ENCODE results near the gene KSR1. TPM values are rescaled to one million over a fixed set of nuclear protein-coding genes. Genes with fewer than 3 reads are reported as not detected.

The KSR1 gene
- total RNA-seq, 2 donors from 2014 or later: 13.9 to 16.5 TPM

- H3K27ac ChIP-seq: no peak overlapping the region
- intact Hi-C loops (cut with DNase I): loop anchor here (10.0 kb wide), 1 partner anchor 112 kb away; no protein-coding TSS in a partner anchor
- TF ChIP-seq CTCF (IDR thresholded peaks at IDR 0.05): no peak
Observed at GRCh38 chr17:27452828-27453227, 3.4 kb upstream of the KSR1 start.

GRCh38 chr17:27453471-27453870, 2.8 kb upstream of the KSR1 start:
- no peaks in the 10 kb centered on the region for H3K36me3 ChIP-seq
- no peaks in the 10 kb centered on the region for H3K9me3 ChIP-seq
- TF ChIP-seq CTCF (IDR thresholded peaks at IDR 0.05): no peak
- no peaks in the 10 kb centered on the region for H3K4me1 ChIP-seq
- no peak overlapping the region for H3K9ac ChIP-seq (ENCODE audit: low read depth in 2 of 2, low read length in 2 of 2)
- no peak overlapping the region for H3K27ac ChIP-seq
- intact Hi-C loops (cut with DNase I): loop anchor here (10.0 kb wide), 1 partner anchor 111 kb away; no protein-coding TSS in a partner anchor
- DNase-seq: no peak
- no peaks in the 10 kb centered on the region for H3K27me3 ChIP-seq
- no peak overlapping the region for H3K4me3 ChIP-seq

More at GRCh38 chr17:27452828-27453227, 3.4 kb upstream of the KSR1 start:
- Histone ChIP-seq H3K36me3 (no peaks in the 10 kb centered on the region), H3K4me3 (no peak overlapping the region), H3K9ac (ENCODE audit: low read depth in 2 of 2, low read length in 2 of 2) (no peak overlapping the region), H3K27me3 (no peaks in the 10 kb centered on the region), H3K9me3 (no peaks in the 10 kb centered on the region), H3K4me1 (no peaks in the 10 kb centered on the region)
- DNase-seq: no peak

GRCh38 chr17:27454089-27454488, 2.2 kb upstream of the KSR1 start:
- Histone ChIP-seq H3K27me3 (no peaks in the 10 kb centered on the region), H3K9me3 (no peaks in the 10 kb centered on the region), H3K4me1 (no peaks in the 10 kb centered on the region), H3K9ac (ENCODE audit: low read depth in 2 of 2, low read length in 2 of 2) (no peak overlapping the region), H3K36me3 (no peaks in the 10 kb centered on the region), H3K4me3 (no peak overlapping the region), H3K27ac (no peak overlapping the region)
- DNase-seq: no peak
- TF ChIP-seq CTCF (IDR thresholded peaks at IDR 0.05): no peak
- intact Hi-C loops (cut with DNase I): loop anchor here (10.0 kb wide), 1 partner anchor 111 kb away; no protein-coding TSS in a partner anchor

- Histone ChIP-seq H3K27me3 (no peaks in the 10 kb centered on the region), H3K4me3 (peak overlapping the region; percentile 88), H3K4me1 (no peaks in the 10 kb centered on the region), H3K9me3 (no peaks in the 10 kb centered on the region), H3K36me3 (no peaks in the 10 kb centered on the region), H3K27ac (no peak overlapping the region), H3K9ac (ENCODE audit: low read depth in 2 of 2, low read length in 2 of 2) (peak overlapping the region in 1 of 2 donors; percentile 78)
- DNase-seq: no peak
- intact Hi-C loops (cut with DNase I): loop anchor here (10.0 kb wide), 1 partner anchor 109 kb away; no protein-coding TSS in a partner anchor
- TF ChIP-seq CTCF (IDR thresholded peaks at IDR 0.05): no peak
Observed at GRCh38 chr17:27455236-27455913, 873 bp upstream of the KSR1 start.

- no peak for DNase-seq
- peak overlapping the region; percentile 44 for H3K27ac ChIP-seq
Observed at GRCh38 chr17:27456681-27457359, 572 bp downstream of the KSR1 start.

More at GRCh38 chr17:27456681-27457359, 572 bp downstream of the KSR1 start:
- TF ChIP-seq CTCF (IDR thresholded peaks at IDR 0.05): no peak
- Histone ChIP-seq H3K4me3 (peak overlapping the region; percentile 88), H3K27me3 (no peaks in the 10 kb centered on the region), H3K9ac (ENCODE audit: low read depth in 2 of 2, low read length in 2 of 2) (peak overlapping the region; percentile 60 to 78), H3K4me1 (no peaks in the 10 kb centered on the region), H3K36me3 (no peaks in the 10 kb centered on the region), H3K9me3 (no peaks in the 10 kb centered on the region)
- intact Hi-C loops (cut with DNase I): loop anchor here (10.0 kb wide), 1 partner anchor 108 kb away; no protein-coding TSS in a partner anchor
